Activated CD4-positive, alpha-beta T cell treated with anti-CD3 and anti-CD28 coated beads for 24 hours (primary cell): ENCODE measurements around the gene RPS3A.
"Not testable (repeated sequence)": the region's sequence is repeated elsewhere in the genome, so short reads cannot be mapped to it uniquely, and the experiment has no call there.

Source experiments
- DNase-seq, 2 donors: peaks; one replicate each; pipeline ENCODE4 v3.0.0-alpha.2; 2020; ENCODE audit warnings: low read depth in 2 of 2

Gene RPS3A

GRCh38 chr4:151114986-151115385, 15.6 kb downstream of the RPS3A start:
- DNase-seq = no peak

- peak; percentile 30 to 34 for DNase-seq
Observed at GRCh38 chr4:151117371-151117962, 18.0 kb downstream of the RPS3A start.

- DNase-seq = no peak
Observed at GRCh38 chr4:151129796-151130195, 30.4 kb downstream of the RPS3A start.

GRCh38 chr4:151133311-151133710, 33.9 kb downstream of the RPS3A start:
- DNase-seq = no peak

- DNase-seq = not testable (repeated sequence)
Observed at GRCh38 chr4:151136048-151136447, 36.6 kb downstream of the RPS3A start.

GRCh38 chr4:151139814-151140213, 40.4 kb downstream of the RPS3A start:
- no peak for DNase-seq

GRCh38 chr4:151142758-151143157, 43.3 kb downstream of the RPS3A start:
- DNase-seq = no peak

GRCh38 chr4:151143162-151143561, 43.7 kb downstream of the RPS3A start:
- DNase-seq = no peak

- DNase-seq = no peak
Observed at GRCh38 chr4:151143811-151144210, 44.4 kb downstream of the RPS3A start.

- DNase-seq = no peak
Observed at GRCh38 chr4:151144329-151145072, 45.1 kb downstream of the RPS3A start.

- DNase-seq = no peak
Observed at GRCh38 chr4:151147000-151147399, 47.6 kb downstream of the RPS3A start.

GRCh38 chr4:151148261-151148660, 48.8 kb downstream of the RPS3A start:
- no peak for DNase-seq

GRCh38 chr4:151150821-151151580, 51.6 kb downstream of the RPS3A start:
- DNase-seq = no peak

- no peak for DNase-seq
Observed at GRCh38 chr4:151152028-151152427, 52.6 kb downstream of the RPS3A start.

- no peak for DNase-seq
Observed at GRCh38 chr4:151153585-151153984, 54.2 kb downstream of the RPS3A start.
